Stimulated activated CD8-positive, alpha-beta memory T cell treated with anti-CD3 and anti-CD28 coated beads, Interleukin-4, amount 100 ng/mL, for 48 hours (primary cell): Measurements from ENCODE around the gene MAD1L1.

ENCODE experiments used
- DNase-seq: peaks from one replicate; pipeline ENCODE4 v3.0.0-alpha.2; 2020

The MAD1L1 gene

GRCh38 chr7:2019461-2019710, 213.4 kb downstream of the MAD1L1 start:
- no peak for DNase-seq

- no peak for DNase-seq
These were observed 213.9 kb downstream of the MAD1L1 start for GRCh38 chr7:2018569-2019460.

GRCh38 chr7:2017914-2018568, 214.7 kb downstream of the MAD1L1 start:
- DNase-seq: no peak

- DNase-seq: no peak
These were observed 215.3 kb downstream of the MAD1L1 start for GRCh38 chr7:2017481-2017891.

GRCh38 chr7:2016761-2017480, 215.8 kb downstream of the MAD1L1 start:
- no peak for DNase-seq

- no peak for DNase-seq
These were observed 216.6 kb downstream of the MAD1L1 start for GRCh38 chr7:2016021-2016631.

GRCh38 chr7:2015251-2015871, 217.4 kb downstream of the MAD1L1 start:
- DNase-seq: no peak

- DNase-seq: no peak
These were observed 218.1 kb downstream of the MAD1L1 start for GRCh38 chr7:2014391-2015241.

GRCh38 chr7:2013381-2014311, 219.1 kb downstream of the MAD1L1 start:
- no peak for DNase-seq

- no peak for DNase-seq
These were observed 219.8 kb downstream of the MAD1L1 start for GRCh38 chr7:2012981-2013380.

GRCh38 chr7:2012044-2012900, 220.5 kb downstream of the MAD1L1 start:
- no peak for DNase-seq

GRCh38 chr7:2011266-2012043, 221.3 kb downstream of the MAD1L1 start:
- DNase-seq: no peak

GRCh38 chr7:2010551-2011265, 222.0 kb downstream of the MAD1L1 start:
- no peak for DNase-seq

- no peak for DNase-seq
These were observed 222.6 kb downstream of the MAD1L1 start for GRCh38 chr7:2010101-2010500.

- DNase-seq: no peak
These were observed 223.2 kb downstream of the MAD1L1 start for GRCh38 chr7:2009541-2010001.

GRCh38 chr7:2008936-2009540, 223.7 kb downstream of the MAD1L1 start:
- no peak for DNase-seq

- DNase-seq: no peak
These were observed 224.4 kb downstream of the MAD1L1 start for GRCh38 chr7:2008101-2008935.
